Measurements from ENCODE around the gene OR10A6.

- TF ChIP-seq POLR2AphosphoS5 (IDR thresholded peaks at IDR 0.05) (no peak), CTCF (IDR thresholded peaks at IDR 0.05) (no peak)
Observed at GRCh38 chr11:7906481-7906880, 24.6 kb downstream of the OR10A6 start.
